Measurements from ENCODE around the gene PDK1.
"Not testable (repeated sequence)": the region's sequence is repeated elsewhere in the genome, so short reads cannot be mapped to it uniquely, and the experiment has no call there.

Gene PDK1

DNA sequence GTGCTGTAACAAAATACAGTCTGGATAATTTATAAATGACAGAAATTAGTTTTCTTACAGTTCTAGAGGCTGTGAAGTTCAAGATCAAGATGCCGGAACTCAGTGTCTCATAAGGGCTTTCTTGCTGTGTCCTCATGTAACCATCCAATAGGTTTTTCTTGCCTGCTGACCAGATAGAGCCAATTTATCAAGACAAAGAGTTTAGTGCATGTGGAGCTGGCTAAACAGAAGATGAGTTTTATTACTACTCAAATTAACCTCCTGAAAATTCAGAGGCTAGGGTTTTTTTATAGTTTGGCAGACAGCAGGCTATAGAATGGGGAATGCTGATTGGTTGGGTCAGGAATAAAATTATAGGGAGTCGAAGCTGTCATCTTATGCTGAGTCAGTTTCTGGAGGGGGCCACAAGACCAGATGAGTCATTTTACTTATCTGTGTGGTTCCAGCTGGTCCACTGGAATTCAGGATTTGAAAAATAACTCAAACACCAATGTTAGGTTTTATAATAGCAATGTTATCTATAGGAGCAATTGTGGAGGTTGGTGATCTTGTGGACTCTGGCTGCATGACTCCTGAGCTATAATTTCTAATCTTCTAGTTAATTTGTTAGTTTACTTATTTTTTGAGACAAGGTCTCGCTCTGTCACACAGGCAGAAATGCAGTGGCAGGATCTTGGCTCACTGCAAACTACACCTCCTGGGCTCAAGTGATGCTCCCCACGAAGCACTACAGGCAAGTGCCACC is 3.2 kb upstream of the PDK1 start:
- no peak for DNase-seq (ENCODE audit: low read depth, low spot score)

DNA sequence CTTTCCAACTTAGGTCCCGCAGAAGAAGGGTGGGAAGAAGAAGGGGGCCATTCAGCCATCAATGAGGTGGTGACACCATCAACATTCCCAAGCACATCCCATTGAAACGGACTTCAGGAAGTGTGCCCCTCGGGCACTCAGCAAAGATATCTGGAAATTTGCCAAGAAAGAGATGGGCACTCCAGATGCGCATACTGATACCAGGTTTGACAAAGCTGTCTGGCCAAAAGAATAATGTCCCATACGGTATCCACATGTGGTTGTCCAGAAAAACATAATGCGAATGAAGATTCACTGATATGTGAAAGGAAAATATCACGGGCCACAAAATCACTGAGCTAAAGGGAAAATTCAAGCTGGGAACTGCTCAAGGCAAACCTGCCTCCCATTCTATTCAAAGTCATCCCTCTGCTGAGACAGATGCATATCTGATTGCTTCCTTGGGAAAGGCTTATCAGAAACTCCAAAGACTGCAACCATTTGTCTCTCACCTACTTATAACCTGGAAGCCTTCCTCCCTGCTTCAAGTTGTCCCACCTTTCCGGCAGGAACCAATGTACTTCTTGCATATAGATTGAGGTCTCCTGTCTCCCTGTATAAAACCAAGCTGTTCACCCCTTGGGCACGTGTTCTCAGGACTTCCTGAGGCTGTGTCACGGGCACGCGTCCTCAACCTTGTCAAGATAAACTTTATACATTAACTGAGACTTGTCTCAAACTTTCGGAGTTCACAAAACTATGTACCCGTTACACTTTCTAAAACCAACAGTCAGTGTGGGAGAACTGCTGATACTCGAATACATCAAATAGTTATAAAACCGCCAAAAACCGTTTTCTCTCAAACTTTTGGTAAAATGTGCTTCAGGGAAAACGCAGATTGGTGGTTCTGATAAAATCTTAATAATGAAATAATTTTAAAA is 1.3 kb upstream of the PDK1 start:
- DNase-seq (ENCODE audit: low read depth, low spot score), result no peak

DNA sequence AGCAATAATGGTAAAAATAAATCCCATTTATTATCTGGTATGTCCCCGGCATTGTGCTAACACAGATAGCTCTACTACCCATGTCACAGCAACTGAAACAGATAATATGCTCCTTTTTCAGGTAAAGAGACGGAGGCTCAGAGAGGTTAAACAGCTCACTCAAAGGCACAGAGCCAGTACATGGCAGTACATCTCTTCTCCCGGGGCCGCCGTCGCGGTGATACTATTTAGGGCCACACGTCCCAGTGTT is 693 bp upstream of the PDK1 start:
- no peak for DNase-seq (ENCODE audit: low read depth, low spot score)

DNA sequence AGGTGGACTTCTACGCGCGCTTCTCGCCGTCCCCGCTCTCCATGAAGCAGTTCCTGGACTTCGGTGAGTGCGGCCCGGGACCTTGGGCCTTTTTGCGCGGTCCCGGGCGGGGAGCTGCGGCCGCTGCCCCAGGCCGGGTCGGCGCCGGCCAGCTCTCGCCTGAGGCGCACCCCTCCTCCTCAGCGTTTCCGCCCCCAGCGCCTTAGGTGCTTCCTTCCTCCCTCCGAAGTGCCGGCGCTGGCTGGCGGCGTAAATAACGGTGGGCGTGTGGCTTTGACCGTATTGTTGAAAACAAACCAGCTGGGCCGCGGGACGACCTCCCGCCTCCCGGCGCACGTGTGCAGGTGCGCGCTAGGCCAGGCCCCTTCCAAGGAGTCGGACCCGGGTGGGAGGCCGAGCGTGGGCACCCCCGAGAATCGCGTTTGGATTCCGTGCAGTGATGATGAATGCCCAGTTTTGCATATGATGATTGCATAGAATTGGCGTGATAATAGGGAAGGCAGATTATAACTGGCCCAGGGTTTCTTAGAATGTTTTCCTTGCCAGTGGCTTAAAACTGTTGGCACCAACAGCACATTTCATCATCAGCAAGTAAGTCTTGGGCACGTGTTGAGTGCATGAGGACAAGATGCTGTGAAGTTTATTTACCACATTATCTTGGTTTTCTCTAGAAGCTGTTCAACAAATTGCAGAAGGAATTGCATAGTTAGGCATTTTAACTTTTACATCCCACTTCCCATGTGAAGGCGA is 569 bp downstream of the PDK1 start:
- DNase-seq (ENCODE audit: low read depth, low spot score), result no peak

DNA sequence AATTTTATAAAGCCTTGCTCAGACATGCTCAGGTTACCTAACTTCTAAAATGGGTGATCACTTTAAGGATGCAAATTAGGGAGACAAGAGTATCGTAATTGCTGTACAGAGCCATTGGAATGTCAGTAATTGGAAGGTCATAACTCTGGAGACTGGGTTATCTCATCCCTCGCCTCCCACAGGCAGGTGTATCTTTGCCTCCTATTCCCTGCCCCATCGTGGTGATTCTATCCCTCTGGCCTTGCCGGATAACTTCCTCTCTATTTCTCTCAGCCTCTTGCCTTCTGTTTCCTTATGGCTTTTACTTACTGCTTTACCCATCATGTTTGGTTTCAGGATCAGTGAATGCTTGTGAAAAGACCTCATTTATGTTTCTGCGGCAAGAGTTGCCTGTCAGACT is 2.5 kb downstream of the PDK1 start:
- no peak for DNase-seq (ENCODE audit: low read depth, low spot score)

DNA sequence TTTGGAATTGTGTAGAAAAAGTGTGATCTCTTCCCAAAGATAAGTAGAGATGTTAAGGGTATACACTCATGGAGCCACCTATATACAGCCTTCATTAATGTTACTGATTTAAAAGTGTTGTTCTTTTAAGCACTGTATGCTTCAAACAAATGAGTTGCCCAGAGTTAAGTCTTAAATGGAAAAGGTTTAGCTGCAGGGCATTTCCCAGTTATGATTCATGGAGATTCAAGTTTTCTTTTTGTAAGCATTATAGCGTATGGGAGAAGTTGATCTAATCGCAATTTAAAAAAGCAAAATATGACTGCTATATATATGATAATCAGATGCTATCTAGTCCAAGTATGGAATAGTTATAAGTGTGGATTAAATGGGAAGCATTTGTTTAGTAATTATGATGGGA is 4.8 kb downstream of the PDK1 start:
- no peak for DNase-seq (ENCODE audit: low read depth, low spot score)

DNA sequence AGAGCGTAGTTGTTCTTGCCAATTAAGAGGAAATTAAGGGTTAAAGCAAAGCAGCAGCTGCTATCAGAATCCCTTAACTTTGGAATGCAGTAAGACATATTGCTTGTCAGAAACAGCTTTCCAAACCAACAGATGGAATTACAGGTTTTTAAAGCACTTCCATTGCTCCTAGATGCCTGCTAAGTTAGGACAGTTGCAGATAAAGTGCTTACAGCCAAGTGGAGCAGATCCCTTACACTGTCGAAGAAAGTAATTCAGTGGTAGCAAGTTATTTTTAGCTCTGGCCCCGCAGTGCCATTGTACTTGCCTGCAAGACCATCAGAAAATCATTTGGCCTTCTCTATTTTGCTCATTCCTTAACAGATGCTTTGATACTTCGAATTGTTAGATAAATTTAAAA is 5.4 kb downstream of the PDK1 start:
- DNase-seq (ENCODE audit: low read depth, low spot score), result no peak

DNA sequence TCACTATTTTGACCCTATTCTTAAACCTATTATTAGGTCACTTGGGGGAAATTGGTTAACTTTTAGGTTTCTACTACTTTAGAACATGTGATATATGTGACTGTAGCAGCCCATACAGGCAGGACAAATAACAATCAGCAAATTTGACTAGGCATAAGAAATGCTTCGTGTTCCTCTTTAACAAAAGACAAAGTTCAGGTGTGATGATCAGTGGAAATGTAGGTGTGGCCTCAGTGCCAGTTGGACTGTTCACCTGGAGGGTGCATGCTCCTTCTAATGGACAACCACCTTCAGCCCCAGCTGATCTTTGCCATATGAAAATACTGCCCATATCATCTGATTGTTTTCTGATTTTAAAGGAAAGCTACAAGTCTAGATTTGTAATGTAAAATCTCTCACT is 6.4 kb downstream of the PDK1 start:
- no peak for DNase-seq (ENCODE audit: low read depth, low spot score)

DNA sequence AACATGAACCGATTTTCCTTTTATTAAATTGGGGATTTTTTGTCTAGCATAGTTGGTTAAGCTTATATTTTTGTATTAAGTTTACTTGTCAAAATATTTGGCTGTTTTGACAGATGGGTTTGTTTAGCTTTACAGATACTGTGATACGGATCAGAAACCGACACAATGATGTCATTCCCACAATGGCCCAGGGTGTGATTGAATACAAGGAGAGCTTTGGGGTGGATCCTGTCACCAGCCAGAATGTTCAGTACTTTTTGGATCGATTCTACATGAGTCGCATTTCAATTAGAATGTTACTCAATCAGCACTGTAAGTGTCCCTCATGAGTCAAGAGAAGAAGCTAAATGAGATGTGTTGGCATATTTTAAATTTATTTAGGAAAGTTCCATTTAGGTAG is 8.5 kb downstream of the PDK1 start:
- no peak for DNase-seq (ENCODE audit: low read depth, low spot score)

DNA sequence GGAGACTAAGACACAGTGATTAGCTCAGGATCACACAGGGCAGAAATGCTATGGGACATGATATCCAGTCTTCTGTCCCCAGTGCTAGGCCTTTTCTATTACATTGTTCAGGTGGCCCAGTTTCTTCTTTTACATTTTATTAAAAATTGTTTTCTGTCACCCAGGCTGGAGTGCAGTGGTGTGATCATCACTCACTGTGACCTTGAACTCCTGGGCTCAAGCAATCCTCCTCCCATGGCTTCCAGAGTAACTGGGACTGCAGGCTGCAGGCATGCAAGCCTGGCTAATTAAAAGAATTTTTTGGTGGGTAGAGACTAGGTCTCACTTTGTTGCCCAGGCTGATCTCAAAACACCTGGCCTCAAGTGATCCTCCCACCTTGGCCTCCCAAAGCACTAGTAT is 15.4 kb downstream of the PDK1 start:
- DNase-seq (ENCODE audit: low read depth, low spot score), result no peak

DNA sequence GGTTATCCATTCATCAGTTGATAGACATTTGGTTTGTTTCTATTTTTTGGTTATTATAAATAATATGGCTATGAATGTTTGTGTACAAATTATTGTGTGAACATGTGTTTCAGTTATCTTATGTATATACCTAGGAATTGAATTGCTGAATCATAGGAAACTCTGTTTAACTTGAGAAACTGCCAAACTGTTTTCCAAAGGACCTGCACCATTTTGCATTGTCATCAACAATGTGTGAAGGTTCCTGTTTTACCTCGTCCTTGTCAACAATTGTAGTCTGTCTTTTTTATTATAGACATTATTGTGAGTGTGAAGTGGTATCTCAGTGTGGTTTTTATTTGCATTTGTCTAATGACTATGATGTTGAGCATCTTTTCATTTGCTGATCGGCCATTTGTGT is 17.1 kb downstream of the PDK1 start:
- no peak for DNase-seq (ENCODE audit: low read depth, low spot score)

DNA sequence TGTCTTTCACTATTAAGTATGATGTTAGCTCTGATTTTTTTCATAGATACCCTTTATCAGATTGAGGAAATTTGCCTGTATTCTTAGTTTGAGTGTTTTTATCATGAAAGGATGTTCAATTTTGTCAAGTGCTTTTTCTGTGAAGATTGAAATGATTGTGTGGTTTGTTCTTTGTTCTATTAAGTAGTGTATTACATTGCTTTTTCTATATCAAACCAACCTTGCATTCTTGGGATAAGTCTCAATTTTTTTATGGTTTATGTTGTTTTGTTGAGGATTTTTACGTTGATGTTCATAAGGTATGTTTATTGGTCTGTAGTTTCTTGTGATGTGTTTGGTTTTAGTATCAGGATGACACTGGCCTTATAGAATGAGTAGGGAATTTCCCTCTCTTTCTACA is 19.1 kb downstream of the PDK1 start:
- no peak for DNase-seq (ENCODE audit: low read depth, low spot score)

DNA sequence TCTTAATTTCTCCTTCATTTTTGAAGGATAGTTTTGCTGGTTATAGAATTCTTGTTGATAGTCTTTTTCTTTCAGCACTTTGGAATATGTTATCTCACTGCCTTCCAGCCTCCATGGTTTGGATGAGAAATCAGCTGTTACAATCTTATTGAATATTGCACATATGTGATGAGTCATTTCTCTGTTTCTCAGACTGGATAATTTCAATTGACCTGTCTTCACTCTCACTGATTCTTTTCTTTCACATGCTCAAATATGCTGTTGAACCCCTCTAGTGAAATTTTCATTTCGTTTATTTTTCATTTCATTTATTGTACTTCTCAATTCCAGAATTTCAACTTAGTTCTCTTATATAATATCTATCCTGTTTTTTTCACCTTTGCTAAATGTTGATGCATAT is 22.2 kb downstream of the PDK1 start:
- DNase-seq (ENCODE audit: low read depth, low spot score), result no peak

DNA sequence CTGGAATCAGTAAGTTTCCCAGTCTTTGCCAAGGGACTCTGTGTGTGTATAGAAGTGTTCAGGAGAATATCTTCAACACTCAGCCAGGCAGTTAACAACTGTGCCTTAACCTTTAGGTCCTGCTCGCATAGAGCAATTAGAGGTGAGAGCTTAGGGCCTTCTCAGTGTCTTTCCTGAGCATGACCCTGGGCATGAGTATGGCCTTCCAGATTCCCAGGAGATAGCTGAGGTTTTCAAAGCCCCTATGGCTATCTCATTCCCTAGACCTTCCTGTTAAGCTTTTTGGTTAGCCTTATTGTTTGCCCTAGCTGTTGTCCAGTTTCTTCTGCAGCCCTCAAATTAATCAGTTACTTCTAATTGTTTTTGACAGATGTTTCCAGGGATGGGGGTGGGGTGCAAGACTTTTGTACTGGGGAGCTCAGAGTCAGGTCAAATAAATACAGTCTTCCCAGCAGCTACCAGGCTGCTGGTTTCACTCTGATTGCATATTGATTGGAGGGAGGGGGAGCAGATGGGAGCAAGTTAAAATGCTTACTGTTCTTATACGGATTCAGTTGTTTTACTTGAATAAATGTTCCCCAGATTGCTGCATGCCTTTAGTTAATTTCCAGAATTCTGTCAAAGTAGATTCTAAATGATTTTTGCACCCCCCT is 23.1 kb downstream of the PDK1 start:
- DNase-seq (ENCODE audit: low read depth, low spot score), result no peak

DNA sequence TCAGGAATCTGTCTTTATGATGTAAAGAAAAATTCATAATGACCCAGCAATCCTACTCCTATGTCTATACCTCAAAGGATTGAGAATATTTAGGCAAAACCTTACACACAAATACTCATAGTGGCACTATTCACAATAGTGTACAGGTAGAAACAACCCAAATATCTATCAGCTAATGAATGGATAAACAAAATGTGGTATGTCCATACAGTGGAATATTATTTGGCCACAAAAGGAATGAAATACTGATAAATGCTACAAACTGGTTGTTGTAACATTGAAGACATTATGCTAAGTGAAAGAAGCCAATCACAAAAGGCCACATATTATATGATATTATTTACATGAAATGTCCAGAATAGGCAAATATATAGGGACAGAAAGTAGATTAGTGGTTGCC is 24.7 kb downstream of the PDK1 start:
- no peak for DNase-seq (ENCODE audit: low read depth, low spot score)

DNA sequence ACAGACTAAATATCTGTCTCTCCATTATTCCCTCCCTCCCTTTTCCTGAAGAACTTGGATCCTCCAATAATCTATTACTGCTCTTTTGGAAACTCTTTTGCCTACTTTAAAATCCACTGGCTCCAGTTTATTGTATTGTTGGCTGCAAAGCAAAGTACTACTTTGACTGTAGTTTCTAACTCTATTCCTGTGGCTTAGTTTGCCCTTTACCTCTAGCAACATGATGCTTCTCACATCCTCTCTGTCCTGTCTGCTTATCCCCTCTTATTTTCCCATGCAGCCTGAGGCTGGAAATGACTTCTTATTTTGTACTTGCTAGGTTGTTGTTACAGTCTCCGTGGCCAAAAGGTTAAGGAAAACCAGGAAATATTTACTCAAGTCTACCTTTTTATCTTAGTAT is 26.8 kb downstream of the PDK1 start:
- no peak for DNase-seq (ENCODE audit: low read depth, low spot score)

DNA sequence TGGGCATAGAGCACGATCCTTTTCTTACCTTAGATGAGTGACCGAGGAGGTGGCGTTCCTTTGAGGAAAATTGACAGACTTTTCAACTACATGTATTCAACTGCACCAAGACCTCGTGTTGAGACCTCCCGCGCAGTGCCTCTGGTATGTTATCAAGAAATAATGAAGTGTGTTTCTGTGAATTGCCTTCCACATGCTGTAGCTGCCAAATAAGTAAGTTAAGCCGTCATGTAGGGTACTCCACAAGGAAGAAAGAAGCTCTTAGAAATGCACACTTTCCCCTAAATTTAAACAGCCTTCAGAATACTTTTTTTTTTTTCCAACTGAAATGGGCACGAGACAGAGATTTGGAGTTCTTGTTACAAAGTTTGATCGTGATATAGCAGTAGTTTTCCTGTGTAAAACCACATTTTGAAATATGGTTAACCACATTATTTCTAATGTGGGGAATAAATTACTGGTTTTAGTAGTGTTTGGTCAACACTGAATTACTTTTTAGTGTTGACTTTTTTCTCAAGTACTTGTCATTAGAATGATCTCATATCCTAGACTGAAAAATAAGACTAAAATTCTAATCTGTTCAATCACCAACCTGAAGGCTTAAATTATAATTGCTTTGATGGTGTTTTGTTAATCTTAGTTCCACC is 30.5 kb downstream of the PDK1 start:
- DNase-seq (ENCODE audit: low read depth, low spot score), result no peak

DNA sequence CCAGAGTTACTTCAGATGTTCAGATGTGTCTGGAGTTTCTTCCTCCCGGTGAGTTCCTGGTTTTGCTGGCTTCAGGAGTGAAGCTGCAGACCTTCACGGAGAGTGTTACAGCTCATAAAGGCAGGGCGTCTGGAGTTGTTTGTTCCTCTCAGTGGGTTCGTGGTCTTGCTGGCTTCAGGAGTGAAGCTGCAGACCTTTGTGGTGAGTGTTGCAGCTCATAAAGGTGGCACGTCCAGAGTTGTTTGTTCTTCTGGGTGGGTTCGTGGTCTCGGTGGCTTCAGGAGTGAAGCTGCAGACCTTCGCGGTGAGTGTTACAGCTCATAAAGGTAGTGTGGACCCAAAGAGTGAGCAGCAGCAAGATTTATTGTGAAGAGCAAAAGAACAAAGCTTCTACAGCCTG is 31.3 kb downstream of the PDK1 start:
- not testable (repeated sequence) for DNase-seq (ENCODE audit: low read depth, low spot score)

DNA sequence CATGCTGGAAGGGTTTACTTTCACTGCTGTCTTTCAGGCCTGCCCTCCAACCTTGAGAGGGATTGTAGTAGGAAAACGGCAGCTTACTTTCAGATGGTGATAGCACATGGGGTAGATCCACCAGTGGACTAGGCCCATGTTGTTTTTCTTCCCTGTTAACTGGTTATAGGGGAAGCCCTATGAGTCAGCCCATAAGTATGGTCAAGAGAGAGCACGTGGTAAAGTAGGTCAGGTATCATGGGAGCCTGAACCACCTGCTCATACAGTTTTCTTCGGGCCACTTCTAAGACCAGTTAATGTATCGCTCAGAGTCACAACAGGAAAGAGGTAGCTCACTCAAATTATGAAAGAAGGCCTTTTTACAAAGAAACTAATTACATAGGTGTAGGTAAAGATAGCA is 33.0 kb downstream of the PDK1 start:
- DNase-seq (ENCODE audit: low read depth, low spot score), result no peak

DNA sequence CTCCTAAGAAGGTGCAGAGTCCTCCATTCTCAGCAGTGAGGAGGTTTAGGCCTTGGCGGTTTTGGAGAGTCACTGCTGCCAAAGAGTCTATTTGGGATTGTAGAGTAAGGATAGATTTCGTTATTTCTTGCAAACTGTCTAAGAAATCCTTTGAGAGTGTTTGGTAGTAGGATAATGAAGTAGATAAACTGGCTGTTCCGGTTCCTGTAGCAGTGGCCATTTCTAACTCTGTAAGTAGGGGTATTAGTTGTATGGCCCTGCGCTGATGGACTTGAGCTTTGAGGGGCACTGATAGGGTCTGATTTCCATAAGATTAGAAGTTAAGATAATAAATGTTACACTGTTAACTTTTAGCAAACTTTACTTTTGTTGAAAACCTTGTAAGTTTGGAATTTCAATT is 35.5 kb downstream of the PDK1 start:
- not testable (repeated sequence) for DNase-seq (ENCODE audit: low read depth, low spot score)

DNA sequence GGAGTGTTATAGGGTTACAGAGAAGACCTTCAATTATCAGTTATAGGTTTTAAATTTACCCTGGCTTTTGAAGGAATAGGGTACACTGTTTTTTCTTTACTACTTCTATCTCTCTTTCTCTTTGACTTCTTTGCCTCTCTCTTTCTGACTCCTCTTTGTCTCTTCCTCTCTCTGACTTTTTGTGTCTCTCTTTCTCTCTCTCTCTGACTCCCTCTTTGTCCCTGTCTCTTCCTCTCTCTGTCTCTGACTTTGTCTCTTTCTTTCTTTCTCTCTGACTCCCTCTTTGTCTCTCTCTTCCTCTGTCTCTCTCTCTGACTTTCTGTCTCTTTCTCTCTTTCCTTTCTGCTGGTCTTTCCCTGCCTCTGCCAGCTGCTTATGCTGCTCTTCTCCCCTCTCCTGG is 36.3 kb downstream of the PDK1 start:
- not testable (repeated sequence) for DNase-seq (ENCODE audit: low read depth, low spot score)

DNA sequence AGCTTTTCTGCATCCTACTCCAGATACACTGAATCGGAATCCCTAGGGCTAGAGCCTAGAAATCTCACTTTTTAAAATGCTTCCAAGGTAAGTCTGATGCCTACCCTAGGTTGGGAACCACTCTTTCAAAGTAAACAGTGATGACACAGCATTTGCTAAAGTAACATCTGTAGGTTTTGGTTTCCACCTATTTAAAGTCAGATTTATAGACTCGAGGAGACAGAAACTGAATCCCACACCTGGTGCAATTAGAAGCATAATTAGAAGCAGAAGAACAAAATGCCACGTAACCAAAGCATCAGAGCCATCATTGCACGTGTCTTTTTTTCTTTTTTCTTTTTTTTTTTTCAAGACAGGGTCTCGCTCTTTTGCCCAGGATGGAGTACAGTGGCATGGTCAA is 40.9 kb downstream of the PDK1 start:
- DNase-seq (ENCODE audit: low read depth, low spot score), result no peak
